Measurements from ENCODE around the gene TMC4.

The TMC4 gene

GRCh38 chr19:54127688-54128440 lies 45.1 kb downstream of the TMC4 start:
- no peak for DNase-seq

DNA sequence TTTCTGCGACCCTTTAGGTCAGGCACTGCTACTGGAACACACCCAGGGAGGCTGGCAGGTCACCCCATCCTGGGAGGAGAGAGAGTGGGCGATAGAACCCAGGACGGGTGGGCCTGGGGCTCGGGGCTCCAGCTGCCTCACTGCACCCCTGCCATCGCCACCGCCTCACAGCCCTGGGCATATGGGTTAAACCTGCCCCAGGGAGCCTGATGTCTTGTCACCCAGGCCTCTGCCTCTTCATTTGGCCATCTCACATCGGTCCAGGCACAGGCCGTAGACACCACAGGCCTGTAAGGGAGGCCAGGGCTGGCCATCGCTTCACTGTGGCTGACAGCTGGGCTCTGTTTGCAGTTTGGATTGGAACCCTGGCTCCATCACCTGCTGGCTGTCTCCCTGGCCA lies 47.2 kb downstream of the TMC4 start:
- DNase-seq = no peak

- DNase-seq = no peak
These were observed 48.6 kb downstream of the TMC4 start for GRCh38 chr19:54124393-54124792.

DNA sequence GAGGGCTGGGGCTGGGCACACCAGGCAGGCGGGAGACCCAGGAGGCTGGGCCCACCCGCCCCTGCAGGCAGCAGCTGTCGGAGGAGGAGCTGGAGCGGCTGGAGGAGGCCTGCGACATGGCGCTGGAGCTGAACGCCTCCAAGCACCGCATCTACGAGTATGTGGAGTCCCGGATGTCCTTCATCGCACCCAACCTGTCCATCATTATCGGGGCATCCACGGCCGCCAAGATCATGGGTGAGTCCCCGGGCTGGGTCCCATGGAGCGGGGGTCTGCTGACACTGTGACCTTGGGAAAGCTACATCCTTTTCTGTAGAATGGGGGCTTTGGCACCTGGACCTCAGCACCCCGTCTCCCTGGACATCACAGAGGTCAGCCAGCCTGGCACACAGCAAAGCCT lies 49.3 kb downstream of the TMC4 start:
- DNase-seq = no peak

- DNase-seq = no peak
These were observed 51.7 kb downstream of the TMC4 start for GRCh38 chr19:54121259-54121658.

DNA sequence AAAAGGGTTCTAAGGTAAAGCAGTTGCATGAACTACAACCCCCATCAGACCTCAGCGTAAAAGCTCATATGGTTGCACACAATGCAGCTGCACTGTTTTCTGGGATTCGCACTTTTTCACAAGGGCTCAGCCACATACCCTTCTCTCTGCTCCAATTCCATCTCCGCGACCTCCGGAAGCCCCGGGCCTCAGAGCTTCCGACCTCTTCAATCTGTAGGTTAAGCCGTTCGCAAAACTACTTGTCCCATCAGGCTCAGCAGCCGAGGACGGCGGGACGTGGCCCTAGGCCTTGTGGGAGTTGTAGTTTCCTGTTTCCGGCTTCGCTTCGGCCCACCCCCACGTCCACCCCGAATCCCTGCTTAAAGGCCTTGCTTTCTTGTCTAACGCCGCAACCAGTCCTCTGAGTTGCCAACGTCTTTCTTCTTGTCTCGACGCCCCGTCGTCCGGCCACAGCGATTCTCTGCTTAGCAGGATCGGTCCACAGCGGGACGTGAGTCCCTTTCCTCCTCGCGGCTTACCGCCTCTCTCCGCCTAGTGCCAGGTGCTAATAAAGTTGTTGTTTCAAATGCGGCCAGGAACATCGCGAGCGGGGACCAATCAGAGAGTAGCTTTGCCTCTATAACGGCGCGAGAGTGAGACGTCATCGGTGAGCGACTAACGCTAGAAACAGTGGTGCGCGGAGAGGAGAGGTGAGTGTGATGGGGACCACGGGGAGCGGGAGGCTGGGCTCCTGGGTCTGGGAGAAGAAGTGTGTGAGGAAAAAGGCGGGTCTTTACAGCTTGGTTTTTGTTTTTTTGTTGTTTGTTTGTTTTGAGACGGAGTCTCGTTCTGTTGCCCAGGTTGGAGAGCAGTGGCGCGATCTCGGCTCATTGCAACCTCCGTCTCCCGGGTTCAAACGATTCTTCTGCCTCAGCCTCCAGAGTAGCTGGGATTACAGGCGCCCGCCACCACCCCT lies 57.6 kb downstream of the TMC4 start, which contains the start of the genes PRPF31 and TFPT:
PRPF31 (plus strand) TSS at position 646 of the 955 bp plus-strand sequence. CDS start 2,525 bp downstream, outside the sequence.
TFPT (minus strand) TSS at position 549 of the 955 bp plus-strand sequence; CDS start at position 161, 388 bp downstream.
- peak; percentile 97 for DNase-seq

DNA sequence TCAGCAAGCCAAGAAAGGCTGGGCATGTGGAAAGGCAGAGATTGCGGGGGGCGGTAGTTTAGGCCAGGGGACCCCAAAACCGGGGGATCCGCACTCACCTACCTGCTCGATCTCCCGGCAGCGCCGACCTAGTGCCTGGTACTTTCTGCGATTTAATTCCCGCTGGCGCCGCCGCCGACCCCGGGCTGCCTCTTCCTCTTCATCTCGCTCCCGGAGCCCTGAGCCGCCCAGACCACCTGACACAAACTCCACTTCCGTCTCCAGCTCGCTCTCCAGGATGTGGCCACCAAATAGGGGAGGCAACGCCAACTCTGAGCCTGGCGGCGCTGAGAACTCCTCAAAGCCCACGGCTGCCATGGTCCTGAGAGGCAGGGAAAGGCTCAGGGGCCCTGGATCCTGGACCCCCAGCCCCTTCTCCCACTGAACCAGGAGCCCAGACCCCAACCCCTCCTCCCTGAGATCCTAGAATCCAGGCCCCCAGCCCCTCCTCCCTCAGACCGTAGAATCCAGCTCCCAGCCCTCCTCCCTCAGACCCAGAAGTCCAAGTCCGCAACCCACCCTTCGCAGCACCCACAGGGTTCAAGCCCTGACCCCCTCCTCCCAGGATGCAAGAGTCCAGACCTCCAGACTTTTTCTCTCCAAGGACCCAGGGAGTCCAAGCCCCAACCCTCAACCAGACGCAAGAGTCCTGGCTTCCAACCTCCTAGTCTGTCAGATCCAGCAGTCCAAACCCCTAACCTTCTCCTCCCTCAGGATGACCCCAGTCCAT lies 58.4 kb downstream of the TMC4 start:
- DNase-seq = peak; percentile 72
